ENCODE measurements around the gene CEP112. TPM values are rescaled to one million over a fixed set of nuclear protein-coding genes. Genes with fewer than 3 reads are reported as not detected.

Gene CEP112
- total and polyA plus RNA-seq, 3 donors from 2014 or later, result 50.2 to 107 (median 78.8) TPM

DNA sequence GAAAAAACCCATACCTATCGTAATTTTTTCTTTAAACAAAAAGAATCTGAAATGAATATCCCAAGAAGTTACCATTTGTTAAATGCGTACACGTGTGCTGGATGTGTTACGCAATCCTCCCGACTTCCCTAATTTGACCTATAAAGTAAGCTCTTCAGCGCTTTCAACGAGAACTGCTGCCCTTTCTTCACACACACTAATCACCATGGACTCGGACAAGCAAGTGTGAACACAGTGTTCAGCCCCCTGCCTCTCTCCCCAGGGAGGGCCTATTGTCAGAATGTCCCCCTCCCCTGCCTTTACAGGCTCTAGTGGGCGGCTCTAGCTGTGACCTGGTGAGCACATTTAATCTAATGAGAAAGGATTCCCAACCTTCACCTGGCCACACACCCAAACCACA is 216.1 kb downstream of the CEP112 start:
- Histone ChIP-seq H3K4me3 (no peak overlapping the region), H3K27me3 (no peaks in the 10 kb centered on the region), H3K27ac (no peak overlapping the region), H3K4me1 (no peaks in the 10 kb centered on the region), H3K9me3 (no peaks in the 10 kb centered on the region), H3K36me3 (ENCODE audit: low read depth, missing control alignments) (no peaks in the 10 kb centered on the region)
- WGBS, 2 donors, result 80 to 90% methylated on average over 9 of the region's 9 CpGs
- peak; percentile 18 for DNase-seq
- intact Hi-C loops (cut with DNase I; ENCODE audit: low total_unique reads), result no loop called here
- TF ChIP-seq POLR2A (IDR thresholded peaks at IDR 0.05), result no peak
- TF ChIP-seq, protein P1, sequence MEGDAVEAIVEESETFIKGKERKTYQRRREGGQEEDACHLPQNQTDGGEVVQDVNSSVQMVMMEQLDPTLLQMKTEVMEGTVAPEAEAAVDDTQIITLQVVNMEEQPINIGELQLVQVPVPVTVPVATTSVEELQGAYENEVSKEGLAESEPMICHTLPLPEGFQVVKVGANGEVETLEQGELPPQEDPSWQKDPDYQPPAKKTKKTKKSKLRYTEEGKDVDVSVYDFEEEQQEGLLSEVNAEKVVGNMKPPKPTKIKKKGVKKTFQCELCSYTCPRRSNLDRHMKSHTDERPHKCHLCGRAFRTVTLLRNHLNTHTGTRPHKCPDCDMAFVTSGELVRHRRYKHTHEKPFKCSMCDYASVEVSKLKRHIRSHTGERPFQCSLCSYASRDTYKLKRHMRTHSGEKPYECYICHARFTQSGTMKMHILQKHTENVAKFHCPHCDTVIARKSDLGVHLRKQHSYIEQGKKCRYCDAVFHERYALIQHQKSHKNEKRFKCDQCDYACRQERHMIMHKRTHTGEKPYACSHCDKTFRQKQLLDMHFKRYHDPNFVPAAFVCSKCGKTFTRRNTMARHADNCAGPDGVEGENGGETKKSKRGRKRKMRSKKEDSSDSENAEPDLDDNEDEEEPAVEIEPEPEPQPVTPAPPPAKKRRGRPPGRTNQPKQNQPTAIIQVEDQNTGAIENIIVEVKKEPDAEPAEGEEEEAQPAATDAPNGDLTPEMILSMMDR (IDR thresholded peaks at IDR 0.05), result no peak

DNA sequence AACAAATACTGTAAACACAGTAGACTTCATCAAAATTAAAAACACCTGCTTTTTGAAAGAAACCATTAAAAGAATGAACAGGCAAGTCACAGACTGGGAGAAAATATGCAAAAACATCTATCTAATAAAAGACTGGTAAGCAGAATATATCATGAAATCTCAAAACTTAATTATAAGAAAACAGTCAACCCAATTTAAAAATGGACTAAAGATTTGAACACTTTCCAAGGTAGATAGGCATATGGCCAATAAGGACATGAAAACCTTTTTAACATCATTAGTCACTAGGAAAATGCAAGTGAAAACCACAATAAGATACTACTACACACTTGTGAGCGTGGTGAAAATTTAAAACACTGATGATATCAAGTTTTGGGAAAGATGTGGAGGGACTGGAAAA is 218.7 kb downstream of the CEP112 start:
- WGBS, 2 donors, result 0 to 29% methylated on average over 1 of the region's 1 CpG
- DNase-seq, result no peak
- no peak for TF ChIP-seq POLR2A (IDR thresholded peaks at IDR 0.05)
- TF ChIP-seq, protein P1 (IDR thresholded peaks at IDR 0.05), result no peak
- Histone ChIP-seq H3K27ac (no peak overlapping the region), H3K36me3 (ENCODE audit: low read depth, missing control alignments) (no peaks in the 10 kb centered on the region), H3K27me3 (no peaks in the 10 kb centered on the region), H3K9me3 (no peaks in the 10 kb centered on the region), H3K4me3 (no peak overlapping the region), H3K4me1 (no peaks in the 10 kb centered on the region)
- intact Hi-C loops (cut with DNase I; ENCODE audit: low total_unique reads), result no loop called here

DNA sequence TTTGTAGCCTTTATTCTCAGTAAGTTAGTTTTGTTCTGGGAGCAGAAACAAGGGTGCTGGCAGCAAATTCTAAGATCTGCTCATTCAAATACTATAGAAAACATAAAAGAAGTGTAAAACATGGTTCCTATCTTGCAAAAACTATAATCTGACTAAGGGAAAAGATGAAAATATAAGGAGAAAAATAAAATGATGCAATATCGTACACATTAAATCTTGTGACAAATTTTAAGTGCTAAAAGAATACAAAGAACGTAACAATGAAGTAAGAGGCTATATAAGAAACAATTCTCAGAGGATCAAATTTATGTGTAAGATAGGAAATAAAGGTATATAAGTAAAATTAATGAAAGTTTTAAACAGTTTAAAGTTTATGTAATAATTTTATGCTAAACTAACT is 224.6 kb downstream of the CEP112 start:
- 86 to 95% methylated on average over 2 of the region's 2 CpGs for WGBS, 2 donors
- Histone ChIP-seq H3K27me3 (no peaks in the 10 kb centered on the region), H3K9me3 (no peaks in the 10 kb centered on the region), H3K36me3 (ENCODE audit: low read depth, missing control alignments) (no peaks in the 10 kb centered on the region), H3K4me3 (no peak overlapping the region), H3K27ac (no peak overlapping the region), H3K4me1 (no peaks in the 10 kb centered on the region)
- DNase-seq, result no peak
- intact Hi-C loops (cut with DNase I; ENCODE audit: low total_unique reads), result no loop called here
- TF ChIP-seq POLR2A (IDR thresholded peaks at IDR 0.05), result no peak
- TF ChIP-seq, protein P1 (IDR thresholded peaks at IDR 0.05), result no peak

DNA sequence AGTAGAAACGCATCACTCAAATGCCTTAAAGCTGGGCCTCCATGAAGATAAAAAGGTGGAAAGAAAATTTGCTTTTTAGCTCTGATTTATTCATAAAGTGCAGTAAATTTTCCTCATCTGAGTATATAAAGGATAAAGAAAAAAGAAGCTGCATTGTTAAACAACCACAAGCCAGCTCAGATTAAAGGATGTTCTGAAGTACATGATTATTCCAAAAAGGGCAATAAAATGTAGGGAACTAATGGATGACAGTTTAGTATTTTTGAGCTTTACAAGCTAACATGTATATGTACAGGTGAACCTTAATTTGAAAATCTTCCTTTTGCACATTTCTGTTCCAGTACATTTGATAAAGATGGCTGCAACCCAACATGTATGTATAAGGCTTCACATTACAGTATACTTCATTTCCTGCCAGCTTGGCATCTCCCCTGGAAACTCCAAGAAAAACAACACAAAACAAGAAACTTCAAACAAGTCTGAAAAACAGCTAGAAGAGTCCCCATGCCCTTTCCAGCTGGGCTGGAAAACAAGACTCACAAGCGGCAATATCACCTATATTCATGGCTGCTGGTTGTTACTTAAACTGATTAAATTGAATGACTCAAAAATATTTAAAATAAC is 225.7 kb downstream of the CEP112 start:
- Histone ChIP-seq H3K36me3 (ENCODE audit: low read depth, missing control alignments) (no peaks in the 10 kb centered on the region), H3K4me3 (no peak overlapping the region), H3K4me1 (no peaks in the 10 kb centered on the region), H3K27ac (no peak overlapping the region), H3K9me3 (no peaks in the 10 kb centered on the region), H3K27me3 (no peaks in the 10 kb centered on the region)
- no peak for DNase-seq
- WGBS, 2 donors, result 89 to 98% methylated on average over 2 of the region's 2 CpGs
- TF ChIP-seq POLR2A (IDR thresholded peaks at IDR 0.05), result no peak
- TF ChIP-seq, protein P1 (IDR thresholded peaks at IDR 0.05), result no peak
- intact Hi-C loops (cut with DNase I; ENCODE audit: low total_unique reads), result no loop called here

DNA sequence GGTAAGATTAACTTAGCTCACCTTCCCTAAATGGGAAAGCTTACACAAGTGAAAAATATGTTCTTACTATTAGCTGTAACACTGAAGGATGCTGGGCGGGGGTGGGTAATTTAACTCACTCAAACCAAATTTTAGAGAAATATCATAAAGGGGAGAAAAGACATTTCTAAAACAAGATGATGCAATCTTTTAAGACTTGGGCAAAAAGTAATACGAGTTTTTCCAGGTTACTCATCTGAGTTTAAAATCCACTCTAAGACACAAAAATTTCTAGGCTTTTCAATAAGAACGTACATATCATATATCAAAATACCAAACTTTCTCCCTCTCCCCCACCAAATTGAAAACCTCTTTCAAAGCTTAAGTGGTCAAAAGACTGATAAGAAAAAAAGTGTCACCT is 228.8 kb downstream of the CEP112 start:
- no peak overlapping the region for H3K27ac ChIP-seq
- H3K27me3 ChIP-seq, result no peaks in the 10 kb centered on the region
- intact Hi-C loops (cut with DNase I; ENCODE audit: low total_unique reads), result no loop called here
- no peak overlapping the region for H3K4me3 ChIP-seq
- H3K4me1 ChIP-seq, result no peaks in the 10 kb centered on the region
- no peaks in the 10 kb centered on the region for H3K9me3 ChIP-seq
- TF ChIP-seq, protein P1 (IDR thresholded peaks at IDR 0.05), result no peak
- TF ChIP-seq POLR2A (IDR thresholded peaks at IDR 0.05), result no peak
- no peak for DNase-seq
- whole genome bisulfite sequencing, 2 donors, result 98 to 99% methylated on average over 3 of the region's 3 CpGs
- H3K36me3 ChIP-seq (ENCODE audit: low read depth, missing control alignments), result no peaks in the 10 kb centered on the region

All from testis (tissue), 3 donors.